Ramos (cell line): ENCODE results near the gene LRRC61.
"Not testable (repeated sequence)": the region's sequence is repeated elsewhere in the genome, so short reads cannot be mapped to it uniquely, and the experiment has no call there.

Experiments
- in situ Hi-C: fragments of 300-500 bp; cut with MboI; formaldehyde crosslinking; loops from one replicate; pipeline ENCODE4 v1.14.3; 2022; ENCODE audit warnings: low sequenced_read_pairs; ENCODE audit not compliant: unreplicated experiment

Gene LRRC61

GRCh38 chr7:150305903-150306284 is 17.3 kb upstream of the LRRC61 start:
- in situ Hi-C loops: not testable (repeated sequence)

- in situ Hi-C loops: not testable (repeated sequence)
Observed at GRCh38 chr7:150306377-150306776, 16.8 kb upstream of the LRRC61 start.

- in situ Hi-C loops: no loop called here
Observed at GRCh38 chr7:150307129-150307528, 16.0 kb upstream of the LRRC61 start.

GRCh38 chr7:150307904-150308303 is 15.3 kb upstream of the LRRC61 start:
- in situ Hi-C loops: no loop called here

GRCh38 chr7:150308575-150308974 is 14.6 kb upstream of the LRRC61 start:
- in situ Hi-C loops: no loop called here

- in situ Hi-C loops: no loop called here
Observed at GRCh38 chr7:150311146-150311545, 12.0 kb upstream of the LRRC61 start.

- in situ Hi-C loops: no loop called here
Observed at GRCh38 chr7:150311711-150312110, 11.4 kb upstream of the LRRC61 start.

GRCh38 chr7:150312649-150313366 is 10.3 kb upstream of the LRRC61 start:
- in situ Hi-C loops: not testable (repeated sequence)

GRCh38 chr7:150313367-150313809 is 9.8 kb upstream of the LRRC61 start:
- in situ Hi-C loops: no loop called here

GRCh38 chr7:150313870-150314269 is 9.3 kb upstream of the LRRC61 start:
- in situ Hi-C loops: no loop called here

- in situ Hi-C loops: no loop called here
Observed at GRCh38 chr7:150314639-150315239, 8.4 kb upstream of the LRRC61 start.

- in situ Hi-C loops: not testable (repeated sequence)
Observed at GRCh38 chr7:150316987-150317386, 6.2 kb upstream of the LRRC61 start.

GRCh38 chr7:150317748-150318444 is 5.3 kb upstream of the LRRC61 start:
- in situ Hi-C loops: no loop called here

- in situ Hi-C loops: no loop called here
Observed at GRCh38 chr7:150321788-150322113, 1.4 kb upstream of the LRRC61 start.

- in situ Hi-C loops: no loop called here
Observed at GRCh38 chr7:150322114-150322832, 882 bp upstream of the LRRC61 start.

- in situ Hi-C loops: no loop called here
Observed at GRCh38 chr7:150323682-150324372, 672 bp downstream of the LRRC61 start.

GRCh38 chr7:150324373-150324961 is 1.3 kb downstream of the LRRC61 start:
- in situ Hi-C loops: no loop called here

- in situ Hi-C loops: no loop called here
Observed at GRCh38 chr7:150325110-150325611, 2.0 kb downstream of the LRRC61 start.

GRCh38 chr7:150325901-150326300 is 2.7 kb downstream of the LRRC61 start:
- in situ Hi-C loops: no loop called here
